ENCODE data around the gene CREBBP.

The CREBBP gene

DNA sequence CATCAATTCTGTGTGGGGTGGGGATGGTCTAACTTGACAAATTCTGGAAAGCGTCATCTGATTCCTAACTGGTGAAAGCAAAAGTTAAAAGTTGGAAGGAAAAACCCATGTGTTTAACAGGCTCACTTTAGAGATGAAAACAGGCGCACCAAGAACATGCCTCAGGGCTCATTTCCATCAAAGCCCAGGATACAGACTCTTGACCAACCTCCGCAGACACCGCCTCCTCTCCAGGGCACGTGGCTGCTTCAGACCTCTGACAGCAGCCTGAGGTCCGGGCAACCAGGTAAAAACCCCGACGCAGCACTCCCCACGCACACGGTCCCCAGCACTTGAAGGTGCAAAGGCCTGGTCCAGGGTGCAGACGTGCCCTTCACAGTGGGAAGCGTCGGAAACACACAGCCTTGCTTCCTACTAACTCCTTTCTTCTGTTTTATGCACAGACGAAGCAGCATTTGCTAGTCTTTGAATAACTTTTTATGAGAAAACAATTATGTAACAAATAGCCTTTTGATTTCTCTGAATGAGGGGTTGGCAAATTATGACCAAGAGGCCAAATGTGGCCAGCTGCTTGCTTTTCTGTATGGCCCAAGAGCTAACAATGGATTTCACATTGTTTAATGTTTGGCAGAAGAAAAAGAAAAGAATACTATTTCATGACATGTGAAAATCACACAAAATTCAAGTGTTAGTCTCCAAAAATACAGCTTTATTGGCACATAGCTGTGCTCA, 119.0 kb downstream of the CREBBP start:
- DNase-seq: no peak

DNA sequence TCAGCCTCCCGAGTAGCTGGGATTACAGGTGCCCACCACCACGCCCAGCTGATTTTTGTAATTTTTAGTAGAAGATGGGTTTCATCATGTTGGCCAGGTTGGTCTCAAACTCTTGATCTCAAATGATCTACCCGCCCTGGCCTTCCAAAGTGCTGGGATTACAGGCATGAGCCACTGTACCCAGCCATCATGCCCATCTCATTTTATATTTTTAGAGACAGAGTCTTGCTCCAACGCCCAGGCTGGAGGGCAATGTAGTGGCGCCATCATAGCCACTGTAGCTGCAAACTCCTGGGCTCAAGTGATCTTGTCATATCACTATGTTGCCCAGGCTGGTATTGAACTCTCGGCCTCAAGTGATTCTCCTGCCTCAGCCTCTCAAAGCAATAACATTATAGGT, 120.0 kb downstream of the CREBBP start:
- DNase-seq: no peak

GRCh38 chr16:3759736-3760135, 120.8 kb downstream of the CREBBP start:
- DNase-seq: no peak

DNA sequence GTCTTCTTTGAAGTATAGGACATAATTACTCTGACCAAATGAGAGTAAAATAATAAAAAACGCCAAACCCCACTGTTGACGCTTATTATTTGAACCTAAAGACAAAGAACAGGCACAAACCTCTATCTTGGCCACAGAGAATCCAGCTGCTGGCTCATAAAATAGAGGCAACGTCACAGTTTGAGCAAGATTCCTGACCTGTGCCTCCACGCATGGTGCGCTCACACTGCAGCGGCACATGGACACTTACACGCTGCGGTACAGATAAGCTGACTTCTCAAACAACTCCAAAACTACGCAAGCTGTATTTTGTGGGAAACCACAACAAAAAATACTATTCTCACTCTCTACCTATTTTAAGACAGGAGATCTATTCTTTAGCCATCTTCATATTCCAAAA, 124.4 kb downstream of the CREBBP start:
- no peak for DNase-seq

DNA sequence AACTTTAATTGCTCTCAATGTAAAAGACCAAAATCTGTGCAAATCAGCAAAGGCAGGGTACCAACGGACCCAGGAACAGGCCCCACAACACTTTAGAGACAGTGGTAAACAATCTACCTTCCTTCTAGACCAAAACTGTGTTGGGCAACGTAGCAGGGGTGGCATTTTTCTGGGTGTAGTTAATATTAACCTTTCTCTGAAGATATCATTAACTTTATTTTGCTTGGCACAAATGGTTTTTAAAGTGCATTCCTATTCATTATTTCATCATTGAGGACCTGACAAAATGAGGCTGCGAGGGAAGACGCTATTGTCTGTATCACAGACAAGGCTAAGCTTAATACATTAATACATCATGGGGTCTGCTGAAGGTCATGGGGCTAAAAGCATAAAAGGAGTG, 125.3 kb downstream of the CREBBP start:
- DNase-seq: no peak

GRCh38 chr16:3754772-3755171, 125.7 kb downstream of the CREBBP start:
- DNase-seq: no peak

- no peak for DNase-seq
These were observed 126.3 kb downstream of the CREBBP start for GRCh38 chr16:3754081-3754703.

GRCh38 chr16:3752984-3753383, 127.5 kb downstream of the CREBBP start:
- DNase-seq: no peak

DNA sequence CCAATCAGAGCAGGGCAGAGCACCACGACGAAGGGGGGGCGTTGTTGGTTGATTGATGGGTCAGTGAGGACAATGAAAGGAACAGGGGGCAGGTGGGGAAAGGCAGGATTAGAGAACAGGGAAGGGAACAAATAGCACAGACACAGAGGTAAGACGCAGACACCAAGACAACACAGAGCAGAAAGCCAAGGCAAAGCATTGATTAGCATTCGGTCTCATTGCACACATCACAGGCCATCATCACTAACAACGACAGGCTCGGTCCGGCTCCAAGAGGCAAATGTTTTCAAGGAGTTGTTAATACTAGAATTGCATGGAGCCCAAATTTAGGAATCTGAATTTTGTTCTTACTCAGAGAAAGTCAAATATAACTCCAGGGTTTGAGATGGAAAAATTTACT, 128.6 kb downstream of the CREBBP start:
- DNase-seq: no peak

DNA sequence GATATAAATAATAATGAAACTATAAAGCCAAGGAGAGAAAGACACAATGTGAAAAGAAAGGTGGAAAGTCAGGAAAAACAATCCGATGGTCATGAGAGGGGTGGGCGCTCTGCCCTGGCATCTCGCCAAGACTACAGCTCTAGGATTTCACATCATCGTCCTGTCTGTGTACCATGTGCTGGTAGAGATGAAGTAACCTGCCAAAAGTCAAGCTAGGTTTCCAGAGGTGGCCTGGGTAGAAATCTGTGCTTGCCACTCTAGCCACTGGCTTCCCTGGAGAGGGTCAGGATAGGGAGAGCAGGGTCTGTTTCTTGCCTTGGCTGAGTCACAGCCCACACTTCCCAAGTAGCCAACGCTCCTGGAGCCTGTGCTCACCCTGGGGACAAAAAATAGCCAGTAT, 132.2 kb downstream of the CREBBP start:
- no peak for DNase-seq

GRCh38 chr16:3745751-3746355, 134.7 kb downstream of the CREBBP start:
- DNase-seq: no peak

DNA sequence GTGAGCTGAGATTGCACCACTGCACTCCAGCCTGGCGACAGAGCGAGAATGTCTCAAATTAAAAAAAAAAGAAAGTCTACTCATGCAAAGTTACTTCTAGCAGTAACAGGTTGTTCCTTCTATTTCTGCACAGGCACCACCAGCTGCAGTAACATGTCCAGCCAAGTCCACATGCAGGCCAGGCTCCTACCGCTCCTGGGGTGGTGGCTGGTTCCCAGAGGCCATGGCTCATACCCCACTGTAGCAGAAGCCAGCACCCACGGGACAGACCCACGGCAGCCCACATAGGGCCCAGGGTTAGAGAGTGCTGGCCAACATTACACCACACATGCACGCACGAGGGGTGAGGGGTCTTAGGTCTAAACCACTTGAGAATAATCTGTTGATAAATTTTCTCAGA, 136.5 kb downstream of the CREBBP start:
- DNase-seq: no peak

DNA sequence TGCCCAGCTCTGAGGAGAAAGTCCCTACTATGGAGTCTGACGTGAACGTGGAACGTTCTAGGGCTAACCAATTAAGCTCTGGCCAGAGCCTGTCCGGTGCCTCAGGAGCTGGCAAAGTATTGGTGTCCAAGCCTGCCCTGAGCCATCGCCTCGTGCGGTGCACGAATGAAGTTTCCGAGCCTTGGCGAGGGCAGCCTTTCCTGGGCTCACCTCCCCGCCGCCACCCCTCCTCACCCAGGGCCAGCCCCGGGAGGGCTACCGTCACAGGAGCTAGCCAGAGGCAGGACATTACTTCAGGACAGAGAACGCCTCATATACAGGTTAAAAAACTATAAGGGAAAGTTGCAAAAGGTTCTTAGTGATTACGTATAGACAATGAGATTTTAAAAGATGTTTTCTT, 139.6 kb downstream of the CREBBP start:
- no peak for DNase-seq

- DNase-seq: no peak
These were observed 140.3 kb downstream of the CREBBP start for GRCh38 chr16:3740186-3740585.

- DNase-seq: no peak
These were observed 140.9 kb downstream of the CREBBP start for GRCh38 chr16:3739636-3740035.

GRCh38 chr16:3738541-3738940, 142.0 kb downstream of the CREBBP start:
- no peak for DNase-seq

GRCh38 chr16:3738128-3738527, 142.4 kb downstream of the CREBBP start:
- DNase-seq: no peak

DNA sequence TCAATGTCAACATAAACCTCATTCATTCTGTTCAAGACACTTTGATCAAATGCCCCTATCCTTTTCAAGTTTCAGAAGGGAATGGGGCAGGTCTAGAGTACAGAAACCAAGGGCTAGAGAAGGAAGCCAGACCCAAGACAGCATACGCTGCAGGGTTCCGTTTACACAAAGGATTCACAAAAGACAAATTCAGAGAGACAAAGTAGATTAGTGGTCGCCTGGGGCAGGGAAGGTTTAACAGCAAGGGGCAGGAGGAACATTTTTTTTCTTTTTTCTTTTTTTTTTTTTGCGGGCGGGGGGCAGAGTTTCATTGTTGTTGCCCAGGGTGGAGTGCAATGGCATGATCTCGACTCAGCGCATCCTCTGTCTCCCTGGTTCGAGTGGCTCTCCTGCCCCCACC, 143.3 kb downstream of the CREBBP start:
- DNase-seq: no peak

DNA sequence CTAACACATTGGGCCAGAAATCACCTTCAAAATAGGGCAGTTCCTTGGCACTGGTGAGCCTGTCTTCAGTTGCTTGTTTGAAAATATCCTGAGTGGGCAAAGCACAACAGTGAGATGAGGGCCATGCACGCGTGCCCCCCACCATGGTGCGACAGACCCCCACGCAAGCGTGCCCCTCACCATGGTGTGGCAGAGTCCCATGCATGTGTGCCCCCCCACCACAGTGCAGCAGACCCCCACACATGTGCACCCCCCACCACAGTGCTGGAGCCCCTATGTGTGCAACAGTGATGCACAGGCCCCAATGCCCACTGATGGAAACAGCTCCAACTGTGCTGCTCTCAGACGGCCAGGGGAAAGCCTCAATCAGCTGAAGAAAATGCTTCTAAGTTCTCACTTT, 144.4 kb downstream of the CREBBP start:
- DNase-seq: no peak

GRCh38 chr16:3735541-3735940, 145.0 kb downstream of the CREBBP start:
- no peak for DNase-seq

DNA sequence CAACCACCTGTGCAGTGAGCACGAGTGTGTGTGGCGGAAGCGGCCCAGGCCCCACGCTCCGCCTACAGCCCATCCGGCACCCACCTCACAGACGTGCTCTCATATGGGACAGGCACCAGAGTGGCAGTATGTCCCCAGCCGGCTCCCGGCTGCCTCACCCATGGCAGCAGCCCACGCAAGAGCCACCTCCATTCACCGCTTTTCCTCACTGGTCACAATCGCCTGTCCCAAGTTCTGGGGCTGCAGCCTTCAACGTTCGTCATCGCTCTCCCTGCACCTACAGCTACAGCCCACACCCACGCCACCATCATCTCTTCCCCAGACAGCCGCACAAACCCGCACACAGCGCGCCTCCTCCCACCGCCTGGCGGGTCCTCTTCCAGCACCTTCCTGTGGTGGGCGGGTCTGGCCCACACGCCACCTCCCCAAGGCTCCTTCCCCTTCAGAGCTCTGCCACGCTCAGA, 145.7 kb downstream of the CREBBP start:
- DNase-seq: no peak

DNA sequence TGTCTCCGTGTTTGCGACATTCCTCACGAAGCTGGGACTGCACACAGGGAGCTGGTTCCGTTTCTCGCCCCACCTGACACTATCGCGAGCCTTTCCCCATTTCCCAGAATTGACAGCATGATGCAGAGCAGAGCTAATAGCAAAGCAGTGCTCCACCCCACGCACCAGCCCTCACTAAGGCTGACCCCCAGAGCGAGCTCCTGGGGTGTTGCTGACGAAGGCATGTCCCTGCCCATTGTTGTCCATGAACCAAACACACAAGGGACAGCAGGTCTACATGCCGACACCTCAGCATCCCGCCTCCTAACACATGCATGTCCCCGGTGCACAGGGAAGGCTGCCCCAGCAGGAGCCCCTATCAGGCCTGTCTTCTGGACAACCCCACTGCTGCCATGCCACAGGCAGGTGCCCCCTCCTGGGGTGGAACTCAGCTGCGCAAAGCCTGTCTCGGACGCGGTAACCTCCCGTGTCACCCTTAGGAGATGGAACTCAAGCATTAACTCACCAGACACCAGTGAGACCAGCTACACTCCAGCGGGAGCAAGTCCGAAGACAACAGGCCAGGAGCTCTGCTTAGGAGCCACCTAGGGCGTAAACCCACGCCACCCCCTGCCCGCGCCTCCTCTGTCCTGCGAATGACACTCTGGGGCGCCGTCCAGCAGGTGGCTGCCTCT, 146.3 kb downstream of the CREBBP start:
- no peak for DNase-seq

DNA sequence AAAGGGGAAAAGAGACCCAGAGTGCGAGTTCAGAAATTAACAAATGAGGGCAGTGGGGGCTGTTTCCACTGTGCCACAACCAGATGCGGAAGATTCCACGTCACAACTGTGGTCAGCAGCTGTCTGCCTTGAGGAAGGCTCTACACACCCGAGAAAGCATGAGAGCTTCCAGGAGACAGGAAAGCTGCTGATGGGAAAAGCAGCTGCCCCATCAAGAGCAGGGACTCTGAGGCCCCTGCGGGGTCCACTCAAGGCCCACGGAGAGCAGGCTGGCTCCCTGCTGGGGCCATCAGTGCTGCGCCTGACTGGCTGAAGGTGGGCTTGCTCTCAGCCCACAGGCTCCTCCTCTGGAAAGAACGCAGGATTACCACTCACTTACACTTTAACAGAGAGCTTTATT, 148.3 kb downstream of the CREBBP start:
- no peak for DNase-seq
